Stomach smooth muscle (tissue), 2 donors: ENCODE measurements around the gene ZNF292.

ENCODE experiments used
- H3K27ac ChIP-seq: one replicate; pipeline ENCODE4 v1.7.0; 2013; ENCODE audit warnings: mild to moderate bottlenecking, low read length, inconsistent platforms
- H3K27me3 ChIP-seq, 2 donors: one replicate each; pipeline ENCODE4 v1.7.0; 2013; ENCODE audit warnings: low read length in 2 of 2; ENCODE audit not compliant: insufficient read depth in 2 of 2, control insufficient read depth in 1 of 2
- H3K36me3 ChIP-seq, 2 donors: one replicate each; pipeline ENCODE4 v1.7.0; 2013; ENCODE audit warnings: low read length in 2 of 2; ENCODE audit not compliant: control insufficient read depth in 2 of 2, insufficient read depth in 2 of 2
- H3K4me1 ChIP-seq: one replicate; pipeline ENCODE4 v1.7.0; 2013; ENCODE audit warnings: low read length; ENCODE audit not compliant: control insufficient read depth, insufficient read depth
- H3K4me3 ChIP-seq, 2 donors: one replicate each; pipeline ENCODE4 v1.7.0; 2013; ENCODE audit warnings: low read length in 2 of 2
- H3K9ac ChIP-seq, 2 donors: one replicate each; pipeline ENCODE4 v1.7.0; 2013; ENCODE audit warnings: low read length in 2 of 2, mild to moderate bottlenecking in 1 of 2
- H3K9me3 ChIP-seq, 2 donors: one replicate each; pipeline ENCODE4 v1.7.0; 2013; ENCODE audit warnings: low read length in 2 of 2; ENCODE audit not compliant: control insufficient read depth in 2 of 2
- donor health status: healthy.
- donor health status: Pancreatic carcinoma.

The ZNF292 gene

DNA sequence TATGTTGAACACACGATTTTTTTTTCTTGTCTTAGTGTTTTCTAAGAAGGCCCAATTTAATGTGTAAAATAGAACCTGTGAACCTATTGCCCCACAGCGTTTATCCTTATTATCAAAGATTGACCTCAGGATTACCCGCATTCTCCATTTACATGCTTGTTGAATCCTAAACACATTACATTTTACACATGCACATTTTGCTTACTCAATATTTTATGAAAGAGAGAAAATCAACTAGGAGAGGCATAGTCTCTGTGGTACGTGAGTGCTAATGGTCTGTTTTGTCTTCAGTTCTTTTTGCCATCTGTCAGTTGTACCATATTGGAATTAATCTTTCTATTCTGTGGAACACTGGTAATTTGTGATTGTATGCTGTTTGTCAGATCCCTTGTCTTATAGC, 86.9 kb downstream of the ZNF292 start:
- H3K9me3 ChIP-seq: no peaks in the 10 kb centered on the region
- no peak overlapping the region for H3K9ac ChIP-seq
- H3K36me3 ChIP-seq: peaks cover 10 to 11% of the 10 kb centered on the region in 2 donors
- no peaks in the 10 kb centered on the region for H3K27me3 ChIP-seq
- no peak overlapping the region for H3K27ac ChIP-seq
- H3K4me3 ChIP-seq: no peak overlapping the region
- no peaks in the 10 kb centered on the region for H3K4me1 ChIP-seq

DNA sequence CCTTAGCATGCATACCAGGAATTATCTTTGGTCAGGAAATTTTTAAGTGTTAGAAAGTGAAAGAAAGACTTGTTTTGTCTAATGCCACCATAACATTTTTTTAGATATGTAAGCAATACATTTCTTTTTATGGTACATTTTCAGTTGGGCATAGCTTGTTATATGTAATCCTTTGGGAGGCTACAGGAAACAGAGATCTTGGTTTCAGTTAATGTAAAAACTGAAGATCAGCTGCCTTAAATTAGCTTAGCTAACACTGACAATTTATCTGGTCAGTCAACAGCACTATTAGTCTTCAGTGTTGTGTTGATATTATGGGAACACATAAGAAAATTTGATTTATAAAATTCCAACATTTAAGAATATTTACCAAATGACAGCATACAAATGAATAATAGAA, 88.4 kb downstream of the ZNF292 start:
- peaks cover 10 to 12% of the 10 kb centered on the region in 2 donors for H3K36me3 ChIP-seq
- no peaks in the 10 kb centered on the region for H3K27me3 ChIP-seq
- no peaks in the 10 kb centered on the region for H3K4me1 ChIP-seq
- H3K27ac ChIP-seq: no peak overlapping the region
- no peaks in the 10 kb centered on the region for H3K9me3 ChIP-seq
- H3K4me3 ChIP-seq: no peak overlapping the region
- H3K9ac ChIP-seq: no peak overlapping the region

GRCh38 chr6:87244380-87244779, 89.0 kb downstream of the ZNF292 start:
- no peaks in the 10 kb centered on the region for H3K27me3 ChIP-seq

DNA sequence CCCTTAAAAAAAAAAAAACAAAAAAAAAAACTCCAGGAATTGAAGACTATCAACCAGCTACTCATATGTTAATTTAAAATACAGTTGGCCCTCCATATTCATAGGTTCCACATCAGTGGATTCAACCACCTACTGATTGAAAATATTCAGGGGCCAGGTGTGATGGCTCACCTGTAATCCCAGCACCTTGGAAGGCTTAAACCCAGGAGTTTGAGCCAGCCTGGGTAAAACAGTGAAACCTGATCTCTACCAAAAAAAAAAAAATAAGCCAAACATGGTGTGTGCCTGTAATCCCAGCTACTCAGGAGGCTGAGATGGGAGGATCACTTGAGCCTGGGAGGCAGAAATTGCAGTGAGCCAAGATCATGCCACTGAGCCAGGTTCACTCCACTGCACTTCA, 94.7 kb downstream of the ZNF292 start:
- H3K36me3 ChIP-seq: peaks cover 8 to 17% of the 10 kb centered on the region in 2 donors
- no peaks in the 10 kb centered on the region for H3K4me1 ChIP-seq
- no peaks in the 10 kb centered on the region for H3K9me3 ChIP-seq
- no peak overlapping the region for H3K9ac ChIP-seq
- no peaks in the 10 kb centered on the region for H3K27me3 ChIP-seq
- no peak overlapping the region for H3K4me3 ChIP-seq
- no peak overlapping the region for H3K27ac ChIP-seq

More at GRCh38 chr6:87244380-87244779, 89.0 kb downstream of the ZNF292 start:
- H3K27ac ChIP-seq: no peak overlapping the region
- no peaks in the 10 kb centered on the region for H3K4me1 ChIP-seq
- H3K9ac ChIP-seq: no peak overlapping the region
- peaks cover 10 to 12% of the 10 kb centered on the region in 2 donors for H3K36me3 ChIP-seq
- H3K4me3 ChIP-seq: no peak overlapping the region
- no peaks in the 10 kb centered on the region for H3K9me3 ChIP-seq

GRCh38 chr6:87251225-87251624, 95.9 kb downstream of the ZNF292 start:
- H3K27ac ChIP-seq: no peak overlapping the region
- no peak overlapping the region for H3K4me3 ChIP-seq
- no peak overlapping the region for H3K9ac ChIP-seq
- no peaks in the 10 kb centered on the region for H3K4me1 ChIP-seq
- no peaks in the 10 kb centered on the region for H3K9me3 ChIP-seq
- no peaks in the 10 kb centered on the region for H3K27me3 ChIP-seq
- peaks cover 11 to 29% of the 10 kb centered on the region in 2 donors for H3K36me3 ChIP-seq

DNA sequence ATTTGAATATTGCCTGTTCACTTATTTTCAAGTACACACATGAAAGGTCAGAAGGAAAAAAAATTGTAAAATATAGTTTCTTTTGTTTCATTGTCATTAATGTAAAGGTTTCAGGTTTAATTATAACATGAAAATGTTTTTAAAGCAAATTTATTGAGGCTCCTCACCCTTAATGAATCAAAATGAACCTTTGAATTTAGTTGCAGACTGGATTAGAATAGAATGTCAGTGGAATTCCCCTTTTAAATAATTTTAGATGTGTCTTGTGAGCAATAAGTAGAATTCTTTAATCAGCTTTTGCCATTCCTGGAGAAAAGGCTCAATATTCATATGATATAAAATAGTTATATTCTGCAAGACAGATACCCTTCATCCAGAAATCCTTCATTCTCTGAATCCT, 96.4 kb downstream of the ZNF292 start:
- no peak overlapping the region for H3K9ac ChIP-seq
- no peaks in the 10 kb centered on the region for H3K27me3 ChIP-seq
- H3K9me3 ChIP-seq: no peaks in the 10 kb centered on the region
- no peak overlapping the region for H3K4me3 ChIP-seq
- H3K36me3 ChIP-seq: peaks cover 11 to 26% of the 10 kb centered on the region in 2 donors
- H3K4me1 ChIP-seq: no peaks in the 10 kb centered on the region
- no peak overlapping the region for H3K27ac ChIP-seq

GRCh38 chr6:87257046-87257445, 101.7 kb downstream of the ZNF292 start:
- Histone ChIP-seq H3K4me1 (no peaks in the 10 kb centered on the region), H3K27me3 (no peaks in the 10 kb centered on the region), H3K36me3 (peaks cover 5 to 25% of the 10 kb centered on the region in 2 donors), H3K9me3 (no peaks in the 10 kb centered on the region), H3K27ac (no peak overlapping the region), H3K9ac (no peak overlapping the region), H3K4me3 (no peak overlapping the region)

DNA sequence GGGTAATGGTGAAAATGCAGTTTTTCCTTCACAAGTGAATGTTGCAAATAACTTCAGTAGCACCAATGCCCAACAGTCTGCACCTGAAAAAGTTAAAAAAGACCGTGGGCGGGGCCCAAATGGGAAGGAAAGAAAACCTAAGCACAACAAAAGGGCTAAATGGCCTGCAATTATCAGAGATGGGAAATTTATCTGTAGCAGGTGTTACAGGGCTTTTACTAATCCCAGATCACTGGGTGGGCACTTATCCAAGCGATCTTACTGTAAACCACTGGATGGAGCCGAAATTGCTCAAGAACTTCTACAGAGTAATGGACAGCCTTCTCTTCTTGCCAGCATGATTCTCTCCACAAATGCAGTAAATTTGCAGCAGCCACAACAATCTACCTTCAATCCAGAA, 102.2 kb downstream of the ZNF292 start:
- H3K4me1 ChIP-seq: no peaks in the 10 kb centered on the region
- no peaks in the 10 kb centered on the region for H3K27me3 ChIP-seq
- H3K4me3 ChIP-seq: no peak overlapping the region
- no peaks in the 10 kb centered on the region for H3K9me3 ChIP-seq
- no peak overlapping the region for H3K9ac ChIP-seq
- no peak overlapping the region for H3K27ac ChIP-seq
- H3K36me3 ChIP-seq: peaks cover 5 to 25% of the 10 kb centered on the region in 2 donors

DNA sequence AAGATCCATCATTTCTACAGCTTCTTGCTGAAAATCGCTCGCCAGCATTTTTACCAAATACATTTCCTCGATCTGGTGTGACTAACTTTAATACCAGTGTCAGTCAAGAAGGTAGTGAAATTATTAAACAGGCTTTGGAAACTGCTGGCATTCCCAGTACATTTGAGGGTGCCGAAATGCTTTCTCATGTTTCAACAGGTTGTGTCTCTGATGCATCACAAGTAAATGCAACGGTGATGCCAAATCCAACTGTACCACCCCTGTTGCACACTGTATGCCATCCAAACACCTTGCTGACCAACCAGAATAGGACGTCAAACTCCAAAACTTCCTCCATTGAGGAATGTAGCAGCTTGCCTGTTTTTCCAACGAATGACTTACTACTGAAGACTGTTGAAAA, 102.6 kb downstream of the ZNF292 start:
- Histone ChIP-seq H3K27me3 (no peaks in the 10 kb centered on the region), H3K4me1 (no peaks in the 10 kb centered on the region), H3K4me3 (no peak overlapping the region), H3K36me3 (peaks cover 5 to 25% of the 10 kb centered on the region in 2 donors), H3K27ac (no peak overlapping the region), H3K9me3 (no peaks in the 10 kb centered on the region), H3K9ac (no peak overlapping the region)

- no peaks in the 10 kb centered on the region for H3K4me1 ChIP-seq
- H3K27me3 ChIP-seq: no peaks in the 10 kb centered on the region
- H3K27ac ChIP-seq: no peak overlapping the region
- H3K36me3 ChIP-seq: peaks cover 5 to 22% of the 10 kb centered on the region in 2 donors
- H3K9ac ChIP-seq: no peak overlapping the region
- no peaks in the 10 kb centered on the region for H3K9me3 ChIP-seq
- no peak overlapping the region for H3K4me3 ChIP-seq
Observed at GRCh38 chr6:87259791-87260190, 104.4 kb downstream of the ZNF292 start.

GRCh38 chr6:87261534-87261933, 106.2 kb downstream of the ZNF292 start:
- Histone ChIP-seq H3K36me3 (peaks cover 0 to 6% of the 10 kb centered on the region in 2 donors), H3K27me3 (no peaks in the 10 kb centered on the region), H3K9ac (no peak overlapping the region), H3K4me3 (no peak overlapping the region), H3K9me3 (no peaks in the 10 kb centered on the region), H3K4me1 (no peaks in the 10 kb centered on the region), H3K27ac (no peak overlapping the region)
